HG03442 (cell line): ENCODE measurements around the gene SUMO3.
A peak's percentile ranks its signal among the peaks of the same experiment; 100 is the strongest.

Experiments
- ATAC-seq: cut with Tn5 transposase; IDR thresholded peaks from one replicate; pipeline ENCODE4 v1.9.1; 2021; ENCODE audit warnings: mild to moderate bottlenecking, moderate library complexity; ENCODE audit not compliant: unreplicated experiment

Gene SUMO3

GRCh38 chr21:44817914-44818639 is at the start of gene SUMO3:
SUMO3 (minus strand) TSS chr21:44818062; CDS start chr21:44817968, 94 bp downstream.
- peak; percentile 48 for ATAC-seq

- ATAC-seq = no peak
Measured at GRCh38 chr21:44867464-44867863, 49.6 kb upstream of the SUMO3 start.

GRCh38 chr21:44866780-44867179 is 48.9 kb upstream of the SUMO3 start:
- no peak for ATAC-seq

- no peak for ATAC-seq
Measured at GRCh38 chr21:44865561-44866280, 47.9 kb upstream of the SUMO3 start.

GRCh38 chr21:44862869-44863685 is 45.2 kb upstream of the SUMO3 start:
- ATAC-seq = no peak

- ATAC-seq = no peak
Measured at GRCh38 chr21:44858791-44859190, 40.9 kb upstream of the SUMO3 start.

- no peak for ATAC-seq
Measured at GRCh38 chr21:44858291-44858690, 40.4 kb upstream of the SUMO3 start.

- no peak for ATAC-seq
Measured at GRCh38 chr21:44857127-44857892, 39.4 kb upstream of the SUMO3 start.

GRCh38 chr21:44856131-44856530 is 38.3 kb upstream of the SUMO3 start:
- no peak for ATAC-seq

GRCh38 chr21:44855572-44855971 is 37.7 kb upstream of the SUMO3 start:
- no peak for ATAC-seq

GRCh38 chr21:44854664-44855446 is 37.0 kb upstream of the SUMO3 start:
- no peak for ATAC-seq

GRCh38 chr21:44854391-44854663 is 36.5 kb upstream of the SUMO3 start:
- ATAC-seq = no peak

GRCh38 chr21:44853601-44854390 is 35.9 kb upstream of the SUMO3 start:
- no peak for ATAC-seq

- ATAC-seq = no peak
Measured at GRCh38 chr21:44850905-44851657, 33.2 kb upstream of the SUMO3 start.

- no peak for ATAC-seq
Measured at GRCh38 chr21:44850208-44850800, 32.4 kb upstream of the SUMO3 start.

GRCh38 chr21:44849616-44850130 is 31.8 kb upstream of the SUMO3 start:
- no peak for ATAC-seq

GRCh38 chr21:44848821-44849521 is 31.1 kb upstream of the SUMO3 start:
- no peak for ATAC-seq
